ENCODE data around the gene CACNG4. TPM values are rescaled to one million over a fixed set of nuclear protein-coding genes. Genes with fewer than 3 reads are reported as not detected.
"Not testable (repeated sequence)": the region's sequence is repeated elsewhere in the genome, so short reads cannot be mapped to it uniquely, and the experiment has no call there.

Gene CACNG4
- polyA plus RNA-seq, 1 donor: 10.0 TPM

DNA sequence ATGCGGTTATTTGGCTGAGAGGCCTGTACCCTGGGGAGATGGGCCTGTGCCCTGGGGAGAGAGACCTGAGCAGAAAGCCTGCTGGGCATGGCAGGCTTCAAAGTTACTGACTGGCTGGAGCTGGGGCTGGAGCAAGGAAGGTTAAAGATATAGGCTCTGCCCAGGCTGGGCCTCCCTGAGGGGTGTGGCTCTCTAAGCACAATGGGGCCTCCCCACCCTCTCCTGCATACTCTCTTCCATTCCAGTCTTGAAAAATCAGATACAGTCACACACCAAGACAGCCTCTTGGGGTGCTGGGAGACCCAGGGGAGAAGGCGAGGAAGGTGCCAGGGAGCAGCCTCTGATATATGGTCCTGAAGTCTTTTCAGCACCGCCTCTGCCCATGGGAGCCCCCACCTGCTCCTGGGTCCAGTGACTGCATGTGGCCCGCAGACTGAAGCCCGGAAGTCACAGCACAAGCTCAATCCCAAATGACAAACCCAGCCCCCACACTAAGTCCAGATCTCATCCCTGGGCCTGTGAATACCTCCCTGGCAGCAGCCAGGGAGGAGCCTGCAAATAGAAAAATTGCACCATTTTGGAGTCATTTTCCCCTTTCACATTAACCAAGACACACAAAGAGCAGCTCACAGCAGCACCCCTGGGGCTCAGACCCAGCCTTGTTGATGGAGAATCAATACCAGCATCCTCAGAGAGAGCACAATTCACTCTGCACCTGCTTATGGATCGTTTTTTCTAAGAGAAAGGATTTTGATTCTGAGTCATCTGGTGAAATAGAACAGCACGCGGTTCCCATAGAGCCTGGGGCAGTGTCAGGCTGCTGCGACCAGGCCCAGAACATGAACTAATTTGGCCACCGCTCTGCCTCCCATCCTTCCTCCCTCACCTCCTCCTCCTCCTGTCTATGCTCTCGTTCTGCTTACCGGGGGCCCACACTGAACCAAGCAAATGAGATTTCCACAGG, 54.2 kb downstream of the CACNG4 start:
- no peak for DNase-seq

DNA sequence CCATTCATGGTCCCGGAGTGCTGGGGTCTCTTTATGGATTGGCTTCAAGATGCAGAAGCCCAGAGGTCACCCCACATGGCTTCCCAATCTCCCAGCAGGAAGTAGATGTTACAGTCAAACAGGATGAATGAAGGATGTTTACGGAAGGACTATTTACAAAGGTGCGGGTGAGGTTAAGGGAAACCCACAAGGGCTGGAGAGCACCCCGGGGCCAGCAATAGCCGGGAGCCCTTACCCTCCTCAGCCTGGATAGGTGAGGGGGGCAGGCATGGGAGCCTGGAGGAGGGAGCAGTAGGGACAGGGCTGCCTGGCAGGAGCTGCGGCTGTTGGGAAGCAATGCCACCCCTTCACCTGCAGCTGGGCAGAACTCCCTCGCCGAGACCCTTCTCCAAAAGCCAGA, 55.3 kb downstream of the CACNG4 start:
- no peak for DNase-seq

DNA sequence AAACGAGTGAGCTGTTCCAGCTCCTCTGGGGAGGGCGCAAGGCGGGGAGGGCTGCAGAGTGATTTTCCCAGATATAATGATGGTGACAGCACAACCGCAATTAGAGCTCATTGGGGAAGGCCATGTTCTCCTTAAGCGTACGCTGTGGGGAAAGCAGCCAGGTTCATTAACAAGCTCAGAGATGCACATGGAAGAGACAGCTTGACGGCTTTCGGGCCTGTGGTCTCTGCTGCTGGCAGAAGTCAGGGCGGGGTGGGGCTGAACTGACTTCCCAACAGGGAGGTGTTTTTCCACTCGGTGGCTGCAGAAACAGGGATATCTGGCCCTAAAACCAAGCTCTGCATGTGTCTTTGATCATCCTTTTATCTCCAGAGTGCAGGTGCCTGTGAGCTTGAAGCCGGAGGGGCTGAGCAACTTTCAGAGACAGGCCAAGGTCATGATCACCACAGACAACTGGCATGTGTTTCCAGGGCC, 55.8 kb downstream of the CACNG4 start:
- no peak for DNase-seq

DNA sequence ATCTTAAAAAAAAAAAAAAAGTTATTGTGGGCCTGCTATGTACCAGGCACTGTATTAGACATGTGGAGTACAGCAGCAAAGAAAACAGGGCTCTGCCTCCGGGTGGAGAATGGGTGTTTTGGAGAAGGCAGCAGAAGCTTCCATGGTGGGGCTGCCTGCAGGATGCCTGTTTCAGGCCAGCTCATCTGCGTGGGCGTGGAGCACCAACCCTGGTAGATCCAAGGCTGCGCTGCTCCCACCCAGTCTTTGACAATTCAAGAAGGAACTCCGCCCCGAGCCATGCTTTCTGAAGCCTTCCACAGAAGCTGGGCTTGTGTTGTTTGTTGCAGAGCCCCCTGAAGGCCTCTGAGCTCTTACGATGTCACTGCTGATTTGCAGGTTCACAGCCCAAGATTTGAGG, 56.7 kb downstream of the CACNG4 start:
- no peak for DNase-seq

DNA sequence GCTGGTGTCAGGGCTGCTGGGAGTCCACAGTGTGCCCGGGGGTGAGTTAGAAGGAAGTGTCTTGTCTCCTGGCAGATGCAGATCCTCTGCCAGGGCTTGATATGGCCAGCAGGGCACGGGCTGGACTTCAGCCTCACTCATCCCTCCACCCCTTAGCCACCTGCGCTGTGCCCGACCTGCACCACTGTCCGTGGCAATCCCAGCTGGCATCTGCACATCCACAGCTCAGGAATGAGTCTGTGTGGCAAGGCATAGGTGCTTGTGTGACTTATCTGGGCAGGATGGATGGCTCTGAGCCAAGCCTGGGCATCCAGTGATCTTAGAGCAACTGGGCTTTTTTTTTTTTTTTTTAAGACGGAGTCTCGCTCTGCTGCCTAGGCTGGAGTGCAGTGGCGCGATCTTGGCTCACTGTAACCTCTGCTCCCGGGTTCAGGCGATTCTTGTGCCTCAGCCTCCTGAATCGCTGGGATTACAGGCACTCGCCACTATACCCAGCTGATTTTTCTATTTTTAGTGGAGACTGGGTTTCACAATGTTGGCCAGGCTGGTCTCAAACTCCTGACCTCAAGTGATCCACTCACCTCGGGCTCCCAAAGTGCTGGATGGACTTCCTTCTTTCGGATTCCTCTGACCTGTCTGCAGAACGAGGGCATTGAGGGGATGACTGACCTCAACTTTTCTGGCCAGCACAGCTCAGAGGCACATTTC, 57.4 kb downstream of the CACNG4 start:
- no peak for DNase-seq

DNA sequence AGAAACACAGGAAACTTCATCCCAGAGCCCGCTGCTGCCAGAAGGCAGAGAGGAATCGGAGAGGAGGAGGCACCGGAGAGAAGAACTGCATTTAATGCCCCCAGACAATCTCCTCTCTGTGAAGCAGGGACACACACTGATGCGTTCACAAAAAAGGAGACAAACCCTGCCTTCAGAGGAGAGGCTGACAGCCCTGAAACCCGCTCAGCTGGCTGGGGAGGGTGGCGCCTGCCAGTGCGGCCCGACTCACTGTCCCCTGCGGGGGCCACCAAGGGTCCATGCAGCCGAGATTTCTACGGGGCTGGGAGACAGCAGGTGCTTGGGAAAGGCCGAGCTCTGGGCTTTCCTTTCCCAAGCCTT, 57.9 kb downstream of the CACNG4 start:
- no peak for DNase-seq

DNA sequence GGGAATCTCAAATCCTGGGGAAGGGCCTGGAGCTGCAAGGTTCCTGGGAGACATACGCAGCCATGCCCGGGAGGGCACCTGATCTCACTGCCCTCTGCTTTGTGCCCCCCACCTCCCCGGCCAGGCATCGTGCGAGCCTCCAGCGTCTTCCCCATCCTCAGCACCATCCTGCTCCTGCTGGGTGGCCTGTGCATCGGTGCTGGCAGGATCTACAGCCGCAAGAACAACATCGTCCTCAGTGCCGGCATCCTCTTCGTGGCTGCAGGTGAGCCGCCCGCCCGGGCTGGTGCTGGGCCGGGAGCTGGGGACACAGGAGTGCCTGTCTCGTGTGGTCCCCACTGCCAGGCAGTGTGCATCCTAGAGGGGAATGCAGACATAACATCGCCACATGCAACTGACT, 60.2 kb downstream of the CACNG4 start:
- no peak for DNase-seq

DNA sequence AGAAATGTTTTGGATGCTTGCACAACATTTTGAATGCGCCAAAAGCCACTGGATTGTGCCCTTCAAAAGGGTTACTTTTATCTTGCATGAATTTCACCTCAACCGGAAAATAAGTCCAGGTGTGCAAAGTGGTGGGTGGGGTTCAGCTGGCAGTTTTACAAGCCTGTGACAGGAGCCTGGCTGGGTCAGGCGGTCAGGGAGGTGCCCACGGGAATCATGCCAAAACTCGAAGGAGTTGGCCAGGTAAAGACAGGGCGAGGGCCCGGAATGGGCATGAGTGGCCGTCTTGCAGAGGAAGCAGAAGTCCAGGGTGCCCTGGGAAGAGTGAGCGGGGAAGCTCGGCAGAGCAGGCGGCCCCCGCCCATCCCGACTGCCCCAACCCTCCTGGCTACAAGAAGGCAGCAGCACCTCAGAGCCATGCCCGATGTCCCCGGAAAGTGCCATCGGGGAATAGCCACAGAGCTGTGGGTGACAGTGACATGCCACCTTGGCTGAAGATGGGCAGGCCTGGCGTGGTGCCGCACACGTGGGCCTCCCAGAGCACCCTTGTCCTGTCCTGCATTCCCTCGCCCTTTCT, 60.8 kb downstream of the CACNG4 start:
- DNase-seq: no peak

DNA sequence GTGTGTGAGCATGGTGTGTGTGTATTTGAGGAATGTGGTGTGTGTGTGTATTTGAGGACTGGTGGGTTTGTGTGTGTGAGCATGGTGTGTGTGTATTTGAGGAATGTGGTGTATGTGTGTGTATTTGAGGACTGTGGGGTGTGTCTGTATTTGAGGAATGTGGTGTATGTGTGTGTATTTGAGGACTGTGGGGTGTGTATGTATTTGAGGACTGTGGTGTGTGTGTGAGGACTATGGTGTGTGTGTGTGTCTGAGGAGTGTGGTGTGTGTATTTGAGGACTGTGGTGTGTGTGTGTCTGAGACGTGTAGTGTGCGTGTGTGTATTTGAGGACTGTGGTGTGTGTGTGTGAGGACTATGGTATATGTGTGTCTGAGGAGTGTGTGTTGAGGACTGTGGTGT, 61.8 kb downstream of the CACNG4 start:
- DNase-seq: no peak

DNA sequence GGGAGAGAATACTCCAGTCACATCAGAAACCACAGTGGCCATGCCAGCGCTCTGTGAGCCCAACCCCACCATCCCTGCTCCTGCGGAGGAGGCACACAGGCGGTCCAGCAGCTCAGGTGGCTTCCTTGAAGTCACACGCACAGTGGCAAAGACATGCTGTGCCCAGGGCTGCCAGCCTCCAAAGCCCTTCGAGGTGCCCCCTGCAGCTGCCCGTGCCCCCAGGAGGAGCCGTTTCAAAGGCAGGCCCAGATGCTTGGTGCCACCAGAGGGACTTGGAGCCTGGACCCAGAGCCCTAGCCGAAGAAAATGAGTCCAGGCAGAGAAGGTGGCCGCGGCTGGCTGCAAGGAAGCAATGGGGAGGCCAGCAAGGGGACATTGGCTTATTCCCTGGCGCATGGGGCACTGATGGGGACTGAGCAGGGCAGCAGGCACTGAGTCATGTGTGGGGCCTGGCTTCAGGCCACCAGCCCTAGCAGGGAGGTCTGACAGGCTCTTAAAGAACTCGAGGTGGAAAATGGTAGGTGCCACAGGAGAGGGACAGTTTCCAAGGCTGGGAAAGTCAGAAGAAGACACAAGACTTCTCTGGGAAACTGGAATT, 62.6 kb downstream of the CACNG4 start:
- no peak for DNase-seq

DNA sequence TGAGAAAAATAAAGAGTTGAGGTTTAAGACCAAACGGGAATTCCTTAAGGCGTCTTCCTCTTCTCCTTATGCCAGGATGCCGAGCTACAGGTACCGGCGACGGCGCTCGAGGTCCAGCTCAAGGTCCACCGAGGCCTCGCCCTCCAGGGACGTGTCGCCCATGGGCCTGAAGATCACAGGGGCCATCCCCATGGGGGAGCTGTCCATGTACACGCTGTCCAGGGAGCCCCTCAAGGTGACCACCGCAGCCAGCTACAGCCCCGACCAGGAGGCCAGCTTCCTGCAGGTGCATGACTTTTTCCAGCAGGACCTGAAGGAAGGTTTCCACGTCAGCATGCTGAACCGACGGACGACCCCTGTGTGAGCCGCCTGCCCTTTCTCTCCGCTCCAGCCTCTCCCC, 66.1 kb downstream of the CACNG4 start:
- DNase-seq: no peak

DNA sequence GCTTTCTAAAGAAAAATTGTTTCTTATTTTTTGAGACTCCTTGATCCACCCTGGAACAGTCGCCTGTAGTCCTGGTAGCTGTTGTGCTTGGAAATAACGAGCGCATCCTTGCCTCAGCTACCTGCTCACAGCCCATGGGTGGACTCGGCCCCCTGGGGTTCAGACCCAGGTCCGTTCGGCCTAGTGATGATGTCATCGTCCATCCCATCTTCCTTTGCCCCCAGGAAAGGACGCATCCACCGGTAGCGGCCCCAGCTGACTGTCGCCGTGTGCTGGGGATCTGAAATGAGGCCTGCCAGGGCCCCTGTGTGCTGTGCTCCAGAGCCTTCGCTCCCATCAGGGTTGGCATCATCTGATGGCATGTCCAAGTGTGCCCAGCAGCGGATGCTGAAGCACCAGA, 67.9 kb downstream of the CACNG4 start:
- no peak for DNase-seq

DNA sequence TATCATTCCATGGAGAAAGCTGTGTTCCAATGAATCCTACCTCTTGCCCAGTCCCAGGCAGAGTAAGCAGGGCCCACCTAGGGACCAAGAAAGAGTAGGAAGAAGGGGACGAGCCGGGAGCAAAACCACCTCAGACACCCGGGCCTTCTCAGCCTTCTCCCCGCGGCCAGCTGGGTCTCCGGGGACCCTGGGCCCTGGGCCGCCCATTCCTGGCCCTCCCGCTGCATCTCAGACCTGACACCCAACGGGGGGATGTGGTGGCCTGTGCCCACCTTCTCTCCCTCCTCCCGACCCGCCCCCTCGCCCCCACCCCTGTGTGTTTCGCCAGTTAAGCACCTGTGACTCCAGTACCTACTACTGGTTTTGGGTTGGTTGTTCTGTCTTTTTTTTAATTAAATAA, 68.5 kb downstream of the CACNG4 start:
- no peak for DNase-seq

DNA sequence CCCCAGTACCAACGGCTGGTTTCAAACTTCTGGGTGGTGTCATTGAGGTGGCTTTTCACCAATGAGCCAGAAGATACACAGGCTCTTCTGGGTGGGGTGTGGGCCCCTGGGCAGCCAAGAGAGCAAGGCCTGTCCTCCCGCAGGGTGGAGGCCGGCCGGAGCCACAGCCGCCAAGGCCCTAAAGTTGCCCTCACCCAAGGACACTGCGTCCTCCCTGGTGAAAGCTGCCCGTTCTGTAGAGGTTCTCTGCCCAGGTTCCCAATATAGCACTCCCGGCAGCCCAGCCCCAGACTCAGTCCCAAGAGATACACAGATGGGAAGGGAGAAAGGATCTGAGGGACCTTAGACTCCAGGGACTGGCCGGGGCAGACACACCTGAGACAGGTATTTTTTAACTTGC, 69.1 kb downstream of the CACNG4 start:
- DNase-seq: no peak

DNA sequence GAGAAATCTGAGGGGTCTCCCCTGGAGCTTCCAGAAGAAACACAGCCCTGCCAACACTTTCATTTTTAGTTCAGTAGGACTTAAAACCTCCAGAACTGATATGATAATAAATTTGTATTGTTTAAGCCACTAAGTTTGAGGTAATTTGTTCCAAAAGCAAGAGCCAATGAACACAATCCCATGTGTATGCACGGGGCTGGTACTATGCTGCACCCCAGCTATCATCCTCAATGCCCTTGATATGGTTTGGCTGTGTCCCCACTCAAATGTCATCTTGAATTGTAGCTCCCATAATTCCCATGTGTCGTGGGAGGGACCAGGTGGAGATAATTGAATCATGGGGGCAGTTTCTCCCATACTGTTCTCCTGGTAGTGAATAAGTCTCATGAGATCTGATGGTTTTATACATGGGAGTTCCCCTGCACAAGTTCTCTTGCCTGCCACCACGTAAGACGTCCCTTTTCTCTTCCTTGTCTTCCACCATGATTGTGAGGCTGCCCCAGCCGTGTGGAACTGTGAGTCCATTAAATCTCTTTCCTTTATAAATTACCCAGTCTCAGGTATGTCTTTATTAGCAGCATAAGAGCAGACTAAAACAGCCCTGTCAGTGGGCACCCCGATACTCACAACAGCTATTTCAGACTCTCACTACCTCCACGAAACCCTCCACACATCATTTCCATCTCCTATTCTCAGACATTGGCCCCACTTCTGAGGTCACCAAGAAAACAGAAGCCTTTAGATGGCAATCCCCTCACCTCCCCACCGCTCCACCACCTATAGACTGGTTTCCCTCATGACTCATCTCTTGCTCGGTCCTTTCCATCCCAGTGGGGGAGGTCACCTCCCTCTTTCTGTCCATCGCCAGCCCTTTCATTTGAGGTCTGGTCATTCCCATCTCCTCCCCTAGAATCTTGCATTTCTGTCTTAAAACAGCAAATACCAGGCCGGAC, 70.9 kb downstream of the CACNG4 start:
- DNase-seq: no peak

DNA sequence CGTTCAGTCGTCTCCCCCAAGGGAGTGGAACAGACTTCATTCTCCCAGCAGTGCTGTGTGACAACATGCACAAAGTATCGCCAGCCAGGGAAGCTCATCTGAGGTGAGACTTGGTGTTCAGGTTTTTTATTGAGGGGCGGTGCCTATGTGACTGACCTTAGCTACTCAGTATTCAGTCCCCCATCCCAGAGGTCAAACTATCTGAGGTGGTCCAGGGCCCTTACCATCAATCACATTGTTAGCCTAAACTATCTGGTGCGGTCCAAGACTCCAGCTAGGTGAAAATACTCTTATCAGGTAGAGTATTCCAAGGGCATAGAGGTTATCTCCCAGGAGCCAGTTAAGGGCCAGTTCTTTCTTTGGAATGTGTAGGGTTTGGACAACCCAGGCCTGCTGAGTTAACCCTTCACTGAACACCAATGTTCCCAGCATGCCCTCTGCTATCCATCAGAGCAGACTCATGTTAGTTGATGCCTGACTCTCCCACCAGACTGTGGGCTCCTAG, 74.4 kb downstream of the CACNG4 start:
- DNase-seq: no peak

DNA sequence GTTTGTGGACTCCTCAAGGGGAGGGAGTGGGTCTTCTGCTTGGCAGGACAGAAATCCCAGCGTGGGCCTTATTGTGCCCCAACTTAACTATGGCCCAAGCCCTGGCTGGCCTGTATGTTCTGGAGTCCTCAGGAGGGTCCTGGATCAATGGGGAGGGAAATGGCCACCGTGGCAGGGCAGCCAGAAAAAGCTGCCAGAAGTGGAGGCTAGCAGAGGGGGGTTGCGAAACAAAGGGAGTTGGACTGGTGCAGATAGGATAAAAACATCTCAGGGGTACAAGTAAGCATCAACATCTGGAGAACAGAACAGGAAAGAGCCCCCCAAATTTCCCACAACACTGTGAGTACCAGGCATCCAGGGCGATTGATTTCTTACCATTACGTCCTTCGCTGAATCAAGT, 76.1 kb downstream of the CACNG4 start:
- no peak for DNase-seq

DNA sequence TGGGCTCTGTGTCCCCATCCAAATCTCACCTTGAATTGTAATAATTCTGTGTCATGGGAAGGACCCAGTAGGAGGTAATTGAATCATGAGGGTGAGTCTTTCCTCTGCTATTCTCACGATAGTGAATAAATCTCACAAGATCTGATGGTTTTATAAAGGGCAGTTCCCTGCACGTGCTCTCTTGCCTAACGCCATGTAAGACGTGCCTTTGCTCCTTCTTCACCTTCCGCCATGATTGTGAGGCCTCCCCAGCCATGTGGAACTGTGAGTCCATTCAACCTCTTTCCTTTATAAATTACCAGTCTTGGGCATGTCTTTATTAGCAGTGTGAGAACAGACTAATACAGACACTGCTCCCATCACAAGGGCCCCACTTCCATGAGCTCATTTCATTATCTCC, 76.6 kb downstream of the CACNG4 start:
- DNase-seq: not testable (repeated sequence)

DNA sequence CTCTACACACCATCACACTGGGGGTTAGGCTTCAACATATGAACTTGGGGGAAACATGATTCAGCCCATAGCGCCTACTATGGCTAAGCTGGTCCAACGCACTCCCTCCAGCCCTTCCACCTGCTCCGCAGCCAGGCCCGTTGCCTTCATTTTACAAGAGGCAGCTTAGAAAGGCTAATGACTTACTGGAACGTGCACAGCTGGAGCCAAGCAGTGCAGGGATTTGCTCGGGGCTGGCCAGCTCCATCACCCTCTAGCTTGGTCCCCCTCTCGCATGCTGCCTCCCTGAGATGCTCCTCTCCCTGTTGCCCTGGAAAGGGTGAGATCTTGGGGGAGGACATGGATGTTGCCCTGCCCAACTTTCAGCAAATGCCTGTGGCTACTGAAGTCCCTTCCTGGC, 77.0 kb downstream of the CACNG4 start:
- DNase-seq: no peak

DNA sequence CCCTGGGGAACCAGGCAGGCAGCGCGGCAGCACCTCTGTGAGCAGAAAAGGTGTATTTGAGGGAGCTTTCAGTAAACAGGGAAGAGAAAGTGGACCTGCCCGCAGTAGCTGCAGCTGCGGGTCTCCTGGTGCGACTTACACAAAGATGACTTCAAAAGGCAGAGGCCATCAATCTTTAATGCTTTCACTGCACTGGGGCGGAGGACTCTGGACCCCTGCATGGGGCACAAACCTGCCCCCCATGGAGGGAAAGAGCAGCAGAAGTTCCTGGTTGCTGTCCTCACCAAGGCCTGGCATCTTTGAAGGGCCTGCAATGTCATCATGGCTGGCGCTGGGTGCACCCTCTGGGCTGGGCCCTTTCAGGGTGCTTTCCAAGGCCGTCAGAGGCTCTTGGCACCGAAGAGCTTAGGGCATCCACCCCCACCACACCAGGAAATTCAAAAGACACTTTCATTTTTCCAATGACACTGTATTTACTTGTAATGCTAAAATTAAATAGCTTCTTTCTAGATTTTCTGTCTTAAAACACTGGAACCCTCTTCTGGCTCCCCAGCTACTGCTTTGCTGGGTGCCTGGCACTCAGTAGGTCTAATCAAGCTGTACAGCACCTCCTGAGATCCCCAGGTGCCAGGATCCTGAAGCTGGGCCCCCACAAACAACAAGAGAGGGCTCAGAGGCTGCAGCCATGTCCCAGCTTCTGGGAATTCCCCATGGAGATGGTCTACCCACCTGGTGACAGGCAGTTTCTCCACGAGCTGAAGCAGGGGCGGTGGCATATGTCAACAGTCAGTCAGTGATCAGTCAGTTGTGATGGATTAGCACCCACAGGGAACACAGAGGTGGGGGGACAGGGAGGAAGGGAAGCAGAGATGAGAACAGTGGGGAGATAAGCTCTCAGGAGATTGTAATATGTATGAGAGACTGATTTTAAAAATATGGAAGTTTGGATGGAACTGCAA, 77.7 kb downstream of the CACNG4 start:
- DNase-seq: no peak

DNA sequence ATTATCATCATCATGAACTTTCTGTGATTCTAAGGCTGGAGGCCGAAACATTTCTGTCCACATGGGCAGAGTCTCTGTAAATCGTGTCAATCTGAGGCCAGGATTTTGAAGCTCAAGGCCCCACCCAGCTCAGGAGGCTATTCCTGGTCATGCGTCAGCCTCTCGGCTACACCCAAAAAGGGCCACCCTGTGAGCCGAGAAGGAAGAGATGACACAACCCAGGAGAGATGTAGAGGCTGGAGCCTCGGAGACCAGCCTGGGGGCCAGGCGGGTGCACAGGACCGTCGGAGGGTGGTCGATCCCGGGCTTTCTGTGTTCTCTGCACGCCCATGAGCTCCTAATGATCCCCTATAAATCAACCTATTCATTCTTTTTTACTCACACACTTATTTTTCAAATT, 78.8 kb downstream of the CACNG4 start:
- DNase-seq: no peak

Data from hindlimb muscle (tissue), 1 donor.